Sigmoid colon (tissue), 7 donors: ENCODE measurements around the gene FAM8A1. TPM values are rescaled to one million over a fixed set of nuclear protein-coding genes. Genes with fewer than 3 reads are reported as not detected.

ENCODE experiments used
- DNase-seq: peaks from one replicate; pipeline ENCODE4 v3.0.0-alpha.2; 2019
- H3K27ac ChIP-seq, 4 donors: fragments of 200-600 bp; sonication (generic); one replicate each; pipeline ENCODE4 v1.5.1; 2016 to 2019; ENCODE audit warnings: mild to moderate bottlenecking in 1 of 4
- H3K27me3 ChIP-seq, 3 donors: fragments of 200-600 bp; sonication (generic); one replicate each; pipeline ENCODE4 v1.5.1; 2019; ENCODE audit warnings: mild to moderate bottlenecking in 1 of 3
- H3K36me3 ChIP-seq, 4 donors: fragments of 200-600 bp; sonication (generic); one replicate each; pipeline ENCODE4 v1.5.1; 2016 to 2019
- H3K4me1 ChIP-seq, 4 donors: fragments of 200-600 bp; sonication (generic); one replicate each; pipeline ENCODE4 v1.5.1; 2017 to 2019
- H3K4me3 ChIP-seq, 4 donors: fragments of 200-600 bp; sonication (generic); one replicate each; pipeline ENCODE4 v1.5.1; 2017 to 2019; ENCODE audit warnings: mild to moderate bottlenecking in 2 of 4, moderate library complexity in 1 of 4
- H3K9me3 ChIP-seq, 4 donors: fragments of 200-600 bp in 3 of 4; sonication (generic) in 3 of 4; one replicate each; pipeline versions ENCODE4 v1.5.1 to v1.6.1; 2013 to 2019
- EP300 ChIP-seq, 4 donors: sonication (generic); formaldehyde crosslinking; IDR thresholded peaks; one replicate each; pipeline ENCODE4 v1.6.1; 2017; ENCODE audit warnings: antibody characterized with exemption in 4 of 4
- POLR2A ChIP-seq, 2 donors: fragments of 450-650 bp; IDR thresholded peaks; one replicate each; pipeline ENCODE4 v1.6.1; 2016; ENCODE audit warnings: antibody characterized with exemption in 2 of 2, mild to moderate bottlenecking in 2 of 2, moderate library complexity in 2 of 2
- POLR2AphosphoS5 ChIP-seq, 4 donors: sonication (generic); formaldehyde crosslinking; IDR thresholded peaks; one replicate each; pipeline ENCODE4 v1.6.1; 2017; ENCODE audit warnings: antibody characterized with exemption in 4 of 4
- WGBS, 2 donors: extraction: QIAGEN DNeasy Blood & Tissue Kit; methylation state at CpG; one replicate each; pipeline ENCODE4 v1.1.7; 2013; 5-methylcytosine and 5-hydroxymethylcytosine counted together
- intact Hi-C: fragments of 100-400 bp; cut with DNase I; formaldehyde crosslinking; loops from one replicate; pipeline ENCODE4 v1.15.1; 2023
- polyA plus RNA-seq, 3 donors: library from polyadenylated mRNA; stranded (reverse); fragments of 200-250 nt; gene quantifications; one replicate each; pipeline ENCODE4 v1.2.3, GENCODE V29; 2013
- total RNA-seq, 4 donors: library from RNA; depleted of rRNA; stranded (reverse); fragments of >200 nt; gene quantifications; one replicate each; pipeline ENCODE4 v1.1.0, GENCODE V29; 2016
- TF ChIP-seq, protein P1 (sequence below), 4 experiments: fragments of 450-650 bp in 3 of 4; fragments of 200-600 bp in 1 of 4; IDR thresholded peaks; one replicate each; pipeline ENCODE4 v1.5.1; 2016 to 2019; ENCODE audit warnings: antibody characterized with exemption in 4 of 4, mild to moderate bottlenecking in 3 of 4, moderate library complexity in 2 of 4
- donor health status: healthy with polysubstance abuse.
- donor health status: Bipolar disorder and iron deficiency.
- donor health status: healthy.

FAM8A1 gene
- total and polyA plus RNA-seq, 7 donors: 9.0 to 70.4 (median 39.0) TPM

DNA sequence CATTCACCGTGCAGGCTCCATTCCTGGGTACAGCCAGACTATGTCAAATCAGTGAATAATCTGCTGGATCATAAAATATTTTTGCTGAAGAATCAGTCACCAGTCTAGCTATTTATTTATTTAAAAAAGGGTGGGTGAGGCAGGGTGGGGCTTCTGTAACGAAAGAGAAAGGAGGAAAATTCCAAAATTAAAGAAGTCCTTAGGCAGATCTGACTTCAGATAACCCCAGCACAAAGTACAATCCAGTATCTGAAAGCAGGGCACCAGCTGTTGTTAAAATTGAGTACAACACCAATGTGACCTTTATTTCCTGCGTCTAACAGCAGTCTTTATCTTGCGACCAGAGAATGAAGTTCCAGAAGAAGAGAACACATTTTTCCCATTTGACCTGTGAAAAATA is 15.7 kb downstream of the FAM8A1 start:
- H3K27ac ChIP-seq: no peak overlapping the region
- H3K36me3 ChIP-seq: peaks cover 0 to 50% (median 7%) of the 10 kb centered on the region in 4 donors
- no peaks in the 10 kb centered on the region for H3K4me1 ChIP-seq
- DNase-seq: no peak
- H3K4me3 ChIP-seq: no peak overlapping the region
- no peak for TF ChIP-seq POLR2A (IDR thresholded peaks at IDR 0.05)
- TF ChIP-seq EP300 (IDR thresholded peaks at IDR 0.05): no peak
- TF ChIP-seq POLR2AphosphoS5 (IDR thresholded peaks at IDR 0.05): no peak
- TF ChIP-seq, protein P1, sequence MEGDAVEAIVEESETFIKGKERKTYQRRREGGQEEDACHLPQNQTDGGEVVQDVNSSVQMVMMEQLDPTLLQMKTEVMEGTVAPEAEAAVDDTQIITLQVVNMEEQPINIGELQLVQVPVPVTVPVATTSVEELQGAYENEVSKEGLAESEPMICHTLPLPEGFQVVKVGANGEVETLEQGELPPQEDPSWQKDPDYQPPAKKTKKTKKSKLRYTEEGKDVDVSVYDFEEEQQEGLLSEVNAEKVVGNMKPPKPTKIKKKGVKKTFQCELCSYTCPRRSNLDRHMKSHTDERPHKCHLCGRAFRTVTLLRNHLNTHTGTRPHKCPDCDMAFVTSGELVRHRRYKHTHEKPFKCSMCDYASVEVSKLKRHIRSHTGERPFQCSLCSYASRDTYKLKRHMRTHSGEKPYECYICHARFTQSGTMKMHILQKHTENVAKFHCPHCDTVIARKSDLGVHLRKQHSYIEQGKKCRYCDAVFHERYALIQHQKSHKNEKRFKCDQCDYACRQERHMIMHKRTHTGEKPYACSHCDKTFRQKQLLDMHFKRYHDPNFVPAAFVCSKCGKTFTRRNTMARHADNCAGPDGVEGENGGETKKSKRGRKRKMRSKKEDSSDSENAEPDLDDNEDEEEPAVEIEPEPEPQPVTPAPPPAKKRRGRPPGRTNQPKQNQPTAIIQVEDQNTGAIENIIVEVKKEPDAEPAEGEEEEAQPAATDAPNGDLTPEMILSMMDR (IDR thresholded peaks at IDR 0.05): no peak
- no peaks in the 10 kb centered on the region for H3K27me3 ChIP-seq
- H3K9me3 ChIP-seq: no peaks in the 10 kb centered on the region
- intact Hi-C loops: no loop called here
- WGBS, 2 donors: 18 to 66% methylated on average over 4 of the region's 4 CpGs

DNA sequence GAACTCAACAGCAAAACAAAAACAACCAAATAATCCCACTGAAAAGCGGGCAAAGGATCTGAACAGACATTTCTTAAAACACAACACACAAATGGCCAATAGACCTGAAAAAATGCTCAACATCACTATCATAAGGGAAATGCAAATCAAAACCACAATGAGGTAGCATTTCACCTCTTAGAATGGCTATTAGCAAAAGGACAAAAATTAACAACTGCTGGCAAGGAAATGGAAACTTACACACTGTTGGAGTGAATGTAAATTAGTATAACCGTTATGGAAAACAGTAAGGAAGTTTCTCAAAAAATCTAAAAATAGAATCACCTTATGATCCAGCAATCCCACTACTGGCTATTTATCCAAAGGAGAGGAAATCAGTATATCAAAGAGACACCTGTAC is 20.9 kb downstream of the FAM8A1 start:
- intact Hi-C loops: no loop called here

DNA sequence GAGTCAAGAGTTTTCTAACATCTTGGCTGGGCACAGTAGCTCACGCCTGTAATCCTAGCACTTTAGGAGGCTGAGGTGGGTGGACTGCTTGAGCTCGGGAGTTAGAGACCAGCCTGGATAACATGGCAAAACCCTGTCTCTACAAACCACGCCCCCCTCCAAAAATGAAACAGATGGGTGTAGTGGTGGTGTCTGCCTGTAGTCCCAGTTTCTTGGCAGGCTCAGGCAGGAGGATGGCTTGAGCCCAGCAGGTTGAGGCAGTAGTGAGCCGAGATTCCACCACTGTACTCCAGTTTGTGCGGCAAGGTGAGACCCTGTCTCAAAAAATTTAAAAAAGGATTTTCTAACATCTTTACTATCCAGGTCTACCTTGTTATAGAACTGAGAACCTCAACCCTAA is 22.0 kb downstream of the FAM8A1 start:
- Histone ChIP-seq H3K4me1 (no peaks in the 10 kb centered on the region), H3K9me3 (no peaks in the 10 kb centered on the region), H3K27me3 (no peaks in the 10 kb centered on the region), H3K4me3 (no peak overlapping the region), H3K27ac (no peak overlapping the region), H3K36me3 (peaks cover 0 to 61% (median 17%) of the 10 kb centered on the region in 4 donors)
- WGBS, 2 donors: 95 to 97% methylated on average over 5 of the region's 5 CpGs
- no peak for DNase-seq
- intact Hi-C loops: no loop called here
- TF ChIP-seq POLR2A (IDR thresholded peaks at IDR 0.05): no peak
- no peak for TF ChIP-seq EP300 (IDR thresholded peaks at IDR 0.05)
- no peak for TF ChIP-seq POLR2AphosphoS5 (IDR thresholded peaks at IDR 0.05)
- TF ChIP-seq, protein P1 (IDR thresholded peaks at IDR 0.05): no peak

More for the DNA sequence above, 20.9 kb downstream of the FAM8A1 start:
- Histone ChIP-seq H3K36me3 (peaks cover 0 to 61% (median 19%) of the 10 kb centered on the region in 4 donors), H3K27me3 (no peaks in the 10 kb centered on the region), H3K4me3 (no peak overlapping the region), H3K9me3 (no peaks in the 10 kb centered on the region), H3K4me1 (no peaks in the 10 kb centered on the region), H3K27ac (no peak overlapping the region)
- no peak for TF ChIP-seq POLR2AphosphoS5 (IDR thresholded peaks at IDR 0.05)
- no peak for TF ChIP-seq POLR2A (IDR thresholded peaks at IDR 0.05)
- TF ChIP-seq EP300 (IDR thresholded peaks at IDR 0.05): no peak
- TF ChIP-seq, protein P1 (IDR thresholded peaks at IDR 0.05): no peak
- 59 to 69% methylated on average over 2 of the region's 2 CpGs for WGBS, 2 donors
- no peak for DNase-seq

DNA sequence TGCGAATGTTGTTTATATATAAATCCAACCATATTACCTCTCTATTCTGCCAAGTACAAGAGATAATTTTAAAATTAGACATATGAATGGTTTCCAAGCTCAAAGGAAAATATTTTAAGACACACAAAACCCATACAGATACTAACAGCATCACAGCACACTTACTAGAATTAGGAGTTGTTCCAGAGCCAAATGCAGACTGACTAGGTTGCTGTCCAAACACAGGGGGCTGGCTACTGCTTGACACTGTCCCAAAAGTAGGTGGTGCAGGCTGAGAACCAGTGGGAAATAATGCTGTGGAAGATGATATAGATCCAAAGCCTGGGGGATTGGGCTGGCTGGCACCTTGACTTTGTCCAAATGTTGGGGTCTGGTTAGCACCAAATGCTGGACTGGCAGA is 24.3 kb downstream of the FAM8A1 start:
- H3K36me3 ChIP-seq: peaks cover 0 to 63% (median 21%) of the 10 kb centered on the region in 4 donors

More for the DNA sequence above, 24.3 kb downstream of the FAM8A1 start:
- intact Hi-C loops: no loop called here
- H3K9me3 ChIP-seq: no peaks in the 10 kb centered on the region
- no peak for DNase-seq
- H3K4me1 ChIP-seq: no peaks in the 10 kb centered on the region
- no peak overlapping the region for H3K27ac ChIP-seq
- H3K27me3 ChIP-seq: no peaks in the 10 kb centered on the region
- no peak overlapping the region for H3K4me3 ChIP-seq
- 74 to 92% methylated on average over 1 of the region's 1 CpG for WGBS, 2 donors
- TF ChIP-seq, protein P1 (IDR thresholded peaks at IDR 0.05): no peak
- TF ChIP-seq POLR2A (IDR thresholded peaks at IDR 0.05): no peak
- TF ChIP-seq POLR2AphosphoS5 (IDR thresholded peaks at IDR 0.05): no peak
